Stimulated activated CD8-positive, alpha-beta memory T cell treated with anti-CD3 and anti-CD28 coated beads, Interleukin-7, amount 100 ng/mL, for 1 hour (primary cell): ENCODE measurements around the gene MAOA.

ENCODE experiments used
- DNase-seq, 2 donors: peaks; one replicate each; pipeline ENCODE4 v3.0.0-alpha.2; 2020; ENCODE audit warnings: low read depth in 2 of 2

The MAOA gene

GRCh38 chrX:43758044-43758443 lies 101.9 kb downstream of the MAOA start:
- DNase-seq: no peak

- no peak for DNase-seq
These were observed 130.0 kb downstream of the MAOA start for GRCh38 chrX:43785930-43786591.
